Fibroblast of mammary gland (primary cell): Measurements from ENCODE around the gene CHPF2.
A peak's percentile ranks its signal among the peaks of the same experiment; 100 is the strongest.

ENCODE experiments used
- DNase-seq: peaks from one replicate; pipeline ENCODE4 v3.0.0-alpha.2; 2010; ENCODE audit warnings: low read depth
- H3K4me3 ChIP-seq: 2 replicates; pipeline ENCODE4 v1.5.1; 2011; ENCODE audit warnings: low read depth, mild to moderate bottlenecking, low read length, moderate library complexity; ENCODE audit not compliant: control insufficient read depth
- TF ChIP-seq, protein P1 (sequence below): conservative IDR thresholded peaks from 2 replicates; pipeline ENCODE4 v1.5.1; 2011; ENCODE audit warnings: low read depth, low read length, inconsistent platforms; ENCODE audit not compliant: control insufficient read depth, insufficient read depth

Gene CHPF2

DNA sequence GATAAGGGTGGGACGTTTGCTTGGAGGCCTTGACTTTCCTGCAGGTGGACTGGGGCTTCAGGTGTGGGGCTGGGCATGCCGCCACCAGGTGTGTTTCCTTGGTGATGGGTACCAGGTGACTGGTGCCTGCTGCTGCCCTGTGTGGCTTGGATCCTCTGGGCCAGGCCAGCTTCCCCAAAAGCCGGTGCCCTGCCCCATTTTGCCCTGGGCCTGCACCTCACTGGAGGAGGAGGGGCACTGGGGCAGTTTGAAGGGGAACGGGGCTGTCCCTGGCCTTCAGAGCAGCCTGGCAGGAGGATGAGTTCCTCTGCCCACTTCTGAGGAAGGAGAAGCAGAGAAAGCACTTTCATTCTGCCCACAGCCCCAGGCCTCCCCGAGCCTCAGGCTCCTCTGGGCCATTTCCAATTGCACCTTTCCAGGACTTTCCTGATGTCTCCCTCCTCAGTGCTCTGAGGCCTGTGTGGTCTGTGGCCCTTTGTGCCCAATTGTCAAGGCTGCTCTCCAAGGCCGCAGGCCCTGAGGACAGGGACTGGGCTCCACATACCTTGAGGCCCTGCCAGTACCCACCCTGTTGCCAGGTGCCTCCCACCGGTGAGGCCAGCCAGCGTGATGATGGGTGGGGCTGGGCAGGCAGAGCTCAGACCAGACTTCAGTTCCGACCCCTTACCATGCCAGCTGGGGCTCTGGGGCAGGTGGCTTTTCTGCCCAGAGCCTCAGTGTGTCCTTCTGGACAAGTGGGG is 41.5 kb downstream of the CHPF2 start:
- no peak for DNase-seq
- no peak overlapping the region for H3K4me3 ChIP-seq
- TF ChIP-seq, protein P1, sequence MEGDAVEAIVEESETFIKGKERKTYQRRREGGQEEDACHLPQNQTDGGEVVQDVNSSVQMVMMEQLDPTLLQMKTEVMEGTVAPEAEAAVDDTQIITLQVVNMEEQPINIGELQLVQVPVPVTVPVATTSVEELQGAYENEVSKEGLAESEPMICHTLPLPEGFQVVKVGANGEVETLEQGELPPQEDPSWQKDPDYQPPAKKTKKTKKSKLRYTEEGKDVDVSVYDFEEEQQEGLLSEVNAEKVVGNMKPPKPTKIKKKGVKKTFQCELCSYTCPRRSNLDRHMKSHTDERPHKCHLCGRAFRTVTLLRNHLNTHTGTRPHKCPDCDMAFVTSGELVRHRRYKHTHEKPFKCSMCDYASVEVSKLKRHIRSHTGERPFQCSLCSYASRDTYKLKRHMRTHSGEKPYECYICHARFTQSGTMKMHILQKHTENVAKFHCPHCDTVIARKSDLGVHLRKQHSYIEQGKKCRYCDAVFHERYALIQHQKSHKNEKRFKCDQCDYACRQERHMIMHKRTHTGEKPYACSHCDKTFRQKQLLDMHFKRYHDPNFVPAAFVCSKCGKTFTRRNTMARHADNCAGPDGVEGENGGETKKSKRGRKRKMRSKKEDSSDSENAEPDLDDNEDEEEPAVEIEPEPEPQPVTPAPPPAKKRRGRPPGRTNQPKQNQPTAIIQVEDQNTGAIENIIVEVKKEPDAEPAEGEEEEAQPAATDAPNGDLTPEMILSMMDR = no peak

- TF ChIP-seq, protein P1 = no peak
- DNase-seq = no peak
- no peak overlapping the region for H3K4me3 ChIP-seq
Observed at GRCh38 chr7:151274396-151274795, 42.1 kb downstream of the CHPF2 start.

DNA sequence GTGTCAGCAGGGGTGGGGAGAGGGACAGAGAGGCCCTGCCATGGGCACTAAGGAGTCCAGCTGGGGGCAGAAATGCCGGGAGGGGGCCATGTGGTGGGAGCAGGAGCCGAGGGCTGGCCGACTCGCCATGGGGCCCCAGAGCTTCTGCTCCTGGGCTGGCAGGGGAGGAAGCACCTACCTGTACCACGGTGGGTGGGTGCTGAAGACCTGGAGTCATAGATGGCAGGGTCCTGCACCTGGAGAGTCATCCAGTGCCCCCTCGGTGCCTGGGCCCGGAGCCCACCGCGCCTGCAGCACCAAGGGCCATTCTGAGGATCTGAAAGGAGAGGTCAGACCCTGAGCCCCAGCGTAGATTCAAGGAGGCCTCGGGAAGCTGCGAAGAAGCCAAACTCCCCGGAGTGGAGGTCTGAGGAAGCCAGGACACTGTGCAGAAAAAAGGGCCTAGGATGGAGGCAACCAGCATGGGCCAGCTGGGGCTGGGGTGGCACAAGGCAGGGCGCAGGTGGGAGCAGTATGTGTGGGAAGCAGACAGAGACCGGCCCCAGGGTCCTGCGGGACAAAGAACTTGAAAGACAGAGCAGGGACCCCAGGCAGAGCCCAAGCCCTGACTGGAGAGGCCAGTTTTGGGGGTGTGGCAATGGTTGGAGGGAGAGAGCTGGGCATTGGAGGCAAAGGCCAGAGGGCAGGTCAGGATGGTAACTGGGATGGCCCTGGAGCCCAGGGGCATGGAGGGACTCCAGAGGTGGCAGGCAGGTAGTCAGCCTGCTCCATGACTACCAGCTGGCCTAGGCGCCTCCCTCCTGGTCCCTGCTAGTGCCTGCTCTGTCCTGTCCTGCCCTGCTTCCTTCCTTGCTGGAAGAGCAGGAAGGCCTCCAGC is 42.9 kb downstream of the CHPF2 start:
- TF ChIP-seq, protein P1 = no peak
- H3K4me3 ChIP-seq = no peak overlapping the region
- DNase-seq = no peak

DNA sequence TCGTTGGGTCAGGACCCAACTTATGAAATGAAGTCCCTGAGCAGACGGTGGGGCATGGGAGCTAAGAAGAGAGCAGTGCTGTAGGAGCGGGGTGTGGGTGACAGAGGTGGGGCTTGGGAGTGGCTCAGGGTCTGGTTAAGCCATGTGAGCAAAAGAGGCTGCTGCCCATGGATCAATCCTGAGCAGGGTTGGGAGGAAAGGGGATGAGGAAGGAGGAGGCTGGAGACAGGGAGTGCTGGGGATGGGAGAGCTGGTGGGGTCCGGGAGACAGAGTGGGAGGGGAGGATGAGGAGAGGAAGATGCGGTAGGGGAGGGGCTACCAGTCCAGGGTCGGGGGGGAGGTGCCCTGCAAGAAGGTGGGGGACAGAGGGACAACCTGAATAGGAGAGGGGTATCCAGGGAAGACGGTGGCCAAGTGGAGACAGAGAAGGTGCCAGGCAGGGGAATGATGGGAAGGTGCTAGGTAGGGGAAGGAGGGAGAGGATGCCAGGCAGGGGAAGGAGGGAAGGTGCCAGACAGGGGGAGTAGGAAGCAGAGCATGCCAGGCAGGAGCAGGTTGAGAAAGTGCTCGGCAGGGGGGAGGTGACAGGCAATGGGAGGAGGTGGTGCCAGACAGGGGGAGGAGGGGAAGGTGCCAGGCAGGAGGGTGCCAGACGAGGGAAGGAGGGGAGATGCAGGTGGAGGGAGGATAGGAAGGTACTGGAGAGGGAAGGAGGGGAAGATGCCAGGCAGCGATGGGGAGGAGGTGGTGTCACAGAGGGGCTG is 43.7 kb downstream of the CHPF2 start:
- no peak for DNase-seq
- no peak overlapping the region for H3K4me3 ChIP-seq
- TF ChIP-seq, protein P1 = no peak

GRCh38 chr7:151276666-151277590 is 44.6 kb downstream of the CHPF2 start:
- TF ChIP-seq, protein P1 = no peak
- peak; percentile 57 for DNase-seq

More at GRCh38 chr7:151276666-151277590, 44.6 kb downstream of the CHPF2 start:
- H3K4me3 ChIP-seq = peak overlapping the region; percentile 29
